ENCODE measurements around the gene KCNIP3.

KCNIP3 gene

GRCh38 chr2:95333056-95333455 is 35.9 kb downstream of the KCNIP3 start:
- no peak for TF ChIP-seq CTCF (IDR thresholded peaks at IDR 0.05; ENCODE audit: low read depth, low read length, missing control alignments)
- no peak for DNase-seq (ENCODE audit: extremely low read depth, low read depth)
- no peak overlapping the region for H3K4me3 ChIP-seq (replicated peaks; ENCODE audit: low read depth, low read length)

GRCh38 chr2:95333888-95334338 is 36.8 kb downstream of the KCNIP3 start:
- no peak overlapping the region for H3K4me3 ChIP-seq (replicated peaks; ENCODE audit: low read depth, low read length)
- DNase-seq (ENCODE audit: extremely low read depth, low read depth) = peak; percentile 97
- TF ChIP-seq CTCF (IDR thresholded peaks at IDR 0.05; ENCODE audit: low read depth, low read length, missing control alignments) = no peak

GRCh38 chr2:95334916-95335641 is 37.9 kb downstream of the KCNIP3 start:
- no peak overlapping the region for H3K4me3 ChIP-seq (replicated peaks; ENCODE audit: low read depth, low read length)
- no peak for TF ChIP-seq CTCF (IDR thresholded peaks at IDR 0.05; ENCODE audit: low read depth, low read length, missing control alignments)
- no peak for DNase-seq (ENCODE audit: extremely low read depth, low read depth)

- no peak overlapping the region for H3K4me3 ChIP-seq (replicated peaks; ENCODE audit: low read depth, low read length)
- TF ChIP-seq CTCF (IDR thresholded peaks at IDR 0.05; ENCODE audit: low read depth, low read length, missing control alignments) = no peak
- no peak for DNase-seq (ENCODE audit: extremely low read depth, low read depth)
These were observed 39.3 kb downstream of the KCNIP3 start for GRCh38 chr2:95336406-95336805.

GRCh38 chr2:95337829-95338228 is 40.7 kb downstream of the KCNIP3 start:
- no peak for TF ChIP-seq CTCF (IDR thresholded peaks at IDR 0.05; ENCODE audit: low read depth, low read length, missing control alignments)
- no peak overlapping the region for H3K4me3 ChIP-seq (replicated peaks; ENCODE audit: low read depth, low read length)
- DNase-seq (ENCODE audit: extremely low read depth, low read depth) = no peak

GRCh38 chr2:95342556-95343320 is 45.6 kb downstream of the KCNIP3 start:
- TF ChIP-seq CTCF (IDR thresholded peaks at IDR 0.05; ENCODE audit: low read depth, low read length, missing control alignments) = no peak
- no peak for DNase-seq (ENCODE audit: extremely low read depth, low read depth)
- no peak overlapping the region for H3K4me3 ChIP-seq (replicated peaks; ENCODE audit: low read depth, low read length)
